Measurements from ENCODE around the gene DGKG.

DNA sequence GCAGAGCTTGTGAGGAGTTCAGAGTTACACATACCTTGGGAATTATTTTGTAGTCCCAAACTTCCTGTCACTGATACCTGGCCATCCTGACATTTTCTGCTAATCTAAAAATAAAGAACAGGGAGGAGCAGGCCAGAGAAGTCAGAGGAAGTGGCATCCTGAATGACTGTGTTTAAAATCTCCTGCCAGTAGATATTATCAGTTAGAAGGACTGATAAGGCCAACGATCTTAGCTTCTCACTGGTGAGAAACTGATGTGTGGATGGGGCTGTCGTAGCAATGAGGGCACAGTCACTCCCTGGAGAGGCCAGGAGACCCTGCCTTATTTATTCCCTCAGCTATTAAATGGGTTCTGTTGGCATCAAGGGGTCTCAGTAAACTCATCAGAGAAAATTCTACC lies 115.1 kb downstream of the DGKG start:
- TF ChIP-seq, protein P1, sequence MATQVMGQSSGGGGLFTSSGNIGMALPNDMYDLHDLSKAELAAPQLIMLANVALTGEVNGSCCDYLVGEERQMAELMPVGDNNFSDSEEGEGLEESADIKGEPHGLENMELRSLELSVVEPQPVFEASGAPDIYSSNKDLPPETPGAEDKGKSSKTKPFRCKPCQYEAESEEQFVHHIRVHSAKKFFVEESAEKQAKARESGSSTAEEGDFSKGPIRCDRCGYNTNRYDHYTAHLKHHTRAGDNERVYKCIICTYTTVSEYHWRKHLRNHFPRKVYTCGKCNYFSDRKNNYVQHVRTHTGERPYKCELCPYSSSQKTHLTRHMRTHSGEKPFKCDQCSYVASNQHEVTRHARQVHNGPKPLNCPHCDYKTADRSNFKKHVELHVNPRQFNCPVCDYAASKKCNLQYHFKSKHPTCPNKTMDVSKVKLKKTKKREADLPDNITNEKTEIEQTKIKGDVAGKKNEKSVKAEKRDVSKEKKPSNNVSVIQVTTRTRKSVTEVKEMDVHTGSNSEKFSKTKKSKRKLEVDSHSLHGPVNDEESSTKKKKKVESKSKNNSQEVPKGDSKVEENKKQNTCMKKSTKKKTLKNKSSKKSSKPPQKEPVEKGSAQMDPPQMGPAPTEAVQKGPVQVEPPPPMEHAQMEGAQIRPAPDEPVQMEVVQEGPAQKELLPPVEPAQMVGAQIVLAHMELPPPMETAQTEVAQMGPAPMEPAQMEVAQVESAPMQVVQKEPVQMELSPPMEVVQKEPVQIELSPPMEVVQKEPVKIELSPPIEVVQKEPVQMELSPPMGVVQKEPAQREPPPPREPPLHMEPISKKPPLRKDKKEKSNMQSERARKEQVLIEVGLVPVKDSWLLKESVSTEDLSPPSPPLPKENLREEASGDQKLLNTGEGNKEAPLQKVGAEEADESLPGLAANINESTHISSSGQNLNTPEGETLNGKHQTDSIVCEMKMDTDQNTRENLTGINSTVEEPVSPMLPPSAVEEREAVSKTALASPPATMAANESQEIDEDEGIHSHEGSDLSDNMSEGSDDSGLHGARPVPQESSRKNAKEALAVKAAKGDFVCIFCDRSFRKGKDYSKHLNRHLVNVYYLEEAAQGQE (IDR thresholded peaks at IDR 0.05; ENCODE audit: borderline replicate concordance): no peak
- TF ChIP-seq, protein P1 (CRISPR knock-in tag; IDR thresholded peaks at IDR 0.05; ENCODE audit: low read depth): no peak
- TF ChIP-seq, protein P2, sequence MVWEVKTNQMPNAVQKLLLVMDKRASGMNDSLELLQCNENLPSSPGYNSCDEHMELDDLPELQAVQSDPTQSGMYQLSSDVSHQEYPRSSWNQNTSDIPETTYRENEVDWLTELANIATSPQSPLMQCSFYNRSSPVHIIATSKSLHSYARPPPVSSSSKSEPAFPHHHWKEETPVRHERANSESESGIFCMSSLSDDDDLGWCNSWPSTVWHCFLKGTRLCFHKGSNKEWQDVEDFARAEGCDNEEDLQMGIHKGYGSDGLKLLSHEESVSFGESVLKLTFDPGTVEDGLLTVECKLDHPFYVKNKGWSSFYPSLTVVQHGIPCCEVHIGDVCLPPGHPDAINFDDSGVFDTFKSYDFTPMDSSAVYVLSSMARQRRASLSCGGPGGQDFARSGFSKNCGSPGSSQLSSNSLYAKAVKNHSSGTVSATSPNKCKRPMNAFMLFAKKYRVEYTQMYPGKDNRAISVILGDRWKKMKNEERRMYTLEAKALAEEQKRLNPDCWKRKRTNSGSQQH (CRISPR knock-in tag; IDR thresholded peaks at IDR 0.05): no peak
- no peak for TF ChIP-seq ARID2 (IDR thresholded peaks at IDR 0.05)
- TF ChIP-seq, protein P3, sequence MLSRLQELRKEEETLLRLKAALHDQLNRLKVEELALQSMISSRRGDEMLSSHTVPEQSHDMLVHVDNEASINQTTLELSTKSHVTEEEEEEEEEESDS (CRISPR knock-in tag; IDR thresholded peaks at IDR 0.05): no peak
- TF ChIP-seq MAFK (IDR thresholded peaks at IDR 0.05; ENCODE audit: low read length): no peak
- TF ChIP-seq TOE1 (IDR thresholded peaks at IDR 0.05; ENCODE audit: borderline replicate concordance): no peak
- TF ChIP-seq TOE1 (CRISPR knock-in tag; IDR thresholded peaks at IDR 0.05; ENCODE audit: borderline replicate concordance, low read depth): no peak
- no peak for TF ChIP-seq ATF1 (CRISPR knock-in tag; IDR thresholded peaks at IDR 0.05)
- no peak for TF ChIP-seq ATF1 (tag; IDR thresholded peaks at IDR 0.05)
- TF ChIP-seq, protein P4, sequence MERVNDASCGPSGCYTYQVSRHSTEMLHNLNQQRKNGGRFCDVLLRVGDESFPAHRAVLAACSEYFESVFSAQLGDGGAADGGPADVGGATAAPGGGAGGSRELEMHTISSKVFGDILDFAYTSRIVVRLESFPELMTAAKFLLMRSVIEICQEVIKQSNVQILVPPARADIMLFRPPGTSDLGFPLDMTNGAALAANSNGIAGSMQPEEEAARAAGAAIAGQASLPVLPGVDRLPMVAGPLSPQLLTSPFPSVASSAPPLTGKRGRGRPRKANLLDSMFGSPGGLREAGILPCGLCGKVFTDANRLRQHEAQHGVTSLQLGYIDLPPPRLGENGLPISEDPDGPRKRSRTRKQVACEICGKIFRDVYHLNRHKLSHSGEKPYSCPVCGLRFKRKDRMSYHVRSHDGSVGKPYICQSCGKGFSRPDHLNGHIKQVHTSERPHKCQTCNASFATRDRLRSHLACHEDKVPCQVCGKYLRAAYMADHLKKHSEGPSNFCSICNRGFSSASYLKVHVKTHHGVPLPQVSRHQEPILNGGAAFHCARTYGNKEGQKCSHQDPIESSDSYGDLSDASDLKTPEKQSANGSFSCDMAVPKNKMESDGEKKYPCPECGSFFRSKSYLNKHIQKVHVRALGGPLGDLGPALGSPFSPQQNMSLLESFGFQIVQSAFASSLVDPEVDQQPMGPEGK (CRISPR knock-in tag; IDR thresholded peaks at IDR 0.05; ENCODE audit: borderline replicate concordance): no peak
- TF ChIP-seq, protein P5, sequence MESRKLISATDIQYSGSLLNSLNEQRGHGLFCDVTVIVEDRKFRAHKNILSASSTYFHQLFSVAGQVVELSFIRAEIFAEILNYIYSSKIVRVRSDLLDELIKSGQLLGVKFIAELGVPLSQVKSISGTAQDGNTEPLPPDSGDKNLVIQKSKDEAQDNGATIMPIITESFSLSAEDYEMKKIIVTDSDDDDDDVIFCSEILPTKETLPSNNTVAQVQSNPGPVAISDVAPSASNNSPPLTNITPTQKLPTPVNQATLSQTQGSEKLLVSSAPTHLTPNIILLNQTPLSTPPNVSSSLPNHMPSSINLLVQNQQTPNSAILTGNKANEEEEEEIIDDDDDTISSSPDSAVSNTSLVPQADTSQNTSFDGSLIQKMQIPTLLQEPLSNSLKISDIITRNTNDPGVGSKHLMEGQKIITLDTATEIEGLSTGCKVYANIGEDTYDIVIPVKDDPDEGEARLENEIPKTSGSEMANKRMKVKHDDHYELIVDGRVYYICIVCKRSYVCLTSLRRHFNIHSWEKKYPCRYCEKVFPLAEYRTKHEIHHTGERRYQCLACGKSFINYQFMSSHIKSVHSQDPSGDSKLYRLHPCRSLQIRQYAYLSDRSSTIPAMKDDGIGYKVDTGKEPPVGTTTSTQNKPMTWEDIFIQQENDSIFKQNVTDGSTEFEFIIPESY (CRISPR knock-in tag; IDR thresholded peaks at IDR 0.05): no peak
- no peak for TF ChIP-seq HDGF (IDR thresholded peaks at IDR 0.05)
- no peak for TF ChIP-seq SRSF7 (optimal IDR thresholded peaks at IDR 0.05; ENCODE audit: low read depth, low read length)
- no peak for TF ChIP-seq JUND (IDR thresholded peaks at IDR 0.05; ENCODE audit: borderline replicate concordance, low read depth, low read length)
- TF ChIP-seq JUND (tag; IDR thresholded peaks at IDR 0.05; ENCODE audit: borderline replicate concordance, low read depth, low read length): no peak
- TF ChIP-seq, protein P6, sequence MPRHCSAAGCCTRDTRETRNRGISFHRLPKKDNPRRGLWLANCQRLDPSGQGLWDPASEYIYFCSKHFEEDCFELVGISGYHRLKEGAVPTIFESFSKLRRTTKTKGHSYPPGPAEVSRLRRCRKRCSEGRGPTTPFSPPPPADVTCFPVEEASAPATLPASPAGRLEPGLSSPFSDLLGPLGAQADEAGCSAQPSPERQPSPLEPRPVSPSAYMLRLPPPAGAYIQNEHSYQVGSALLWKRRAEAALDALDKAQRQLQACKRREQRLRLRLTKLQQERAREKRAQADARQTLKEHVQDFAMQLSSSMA (CRISPR knock-in tag; IDR thresholded peaks at IDR 0.05): no peak
